ENCODE results near the gene AAK1.
"Not testable (repeated sequence)": the region's sequence is repeated elsewhere in the genome, so short reads cannot be mapped to it uniquely, and the experiment has no call there.

AAK1 gene

GRCh38 chr2:69556008-69556407, 87.5 kb downstream of the AAK1 start:
- peaks cover 11% of the 10 kb centered on the region for H3K27me3 ChIP-seq (ENCODE audit: low read depth, low read length)
- no peaks in the 10 kb centered on the region for H3K9me3 ChIP-seq (ENCODE audit: insufficient read depth, low read length)
- TF ChIP-seq CTCF (IDR thresholded peaks at IDR 0.05; ENCODE audit: low read depth, low read length) (no peak), EZH2phosphoT487 (IDR thresholded peaks at IDR 0.05; ENCODE audit: low read depth) (no peak)
- H2AFZ ChIP-seq (ENCODE audit: low read depth, low read length), result no peak overlapping the region
- no peaks in the 10 kb centered on the region for H3K79me2 ChIP-seq (ENCODE audit: low read length)
- H3K4me3 ChIP-seq (ENCODE audit: low read length), result no peak overlapping the region
- H3K27ac ChIP-seq (ENCODE audit: low read length), result no peak overlapping the region
- H4K20me1 ChIP-seq (ENCODE audit: insufficient read depth, low read length), result no peaks in the 10 kb centered on the region
- H3K36me3 ChIP-seq (replicated peaks; ENCODE audit: low read depth, low read length), result no peaks in the 10 kb centered on the region
- no peak overlapping the region for H3K9ac ChIP-seq (ENCODE audit: low read length)
- no peak overlapping the region for H3K4me2 ChIP-seq (ENCODE audit: low read length)
- 0 out of 2 replicates have a peak, but pooled peaks cover 2% of the 10 kb centered on the region for H3K4me1 ChIP-seq (ENCODE audit: low read length)

GRCh38 chr2:69554981-69555380, 88.6 kb downstream of the AAK1 start:
- Histone ChIP-seq H4K20me1 (ENCODE audit: insufficient read depth, low read length) (no peaks in the 10 kb centered on the region), H3K36me3 (replicated peaks; ENCODE audit: low read depth, low read length) (no peaks in the 10 kb centered on the region), H3K27me3 (ENCODE audit: low read depth, low read length) (peaks cover 1% of the 10 kb centered on the region), H3K4me3 (ENCODE audit: low read length) (no peak overlapping the region), H3K79me2 (ENCODE audit: low read length) (no peaks in the 10 kb centered on the region), H3K4me1 (ENCODE audit: low read length) (no peaks in the 10 kb centered on the region), H3K27ac (ENCODE audit: low read length) (no peak overlapping the region), H3K4me2 (ENCODE audit: low read length) (no peak overlapping the region), H2AFZ (ENCODE audit: low read depth, low read length) (no peak overlapping the region), H3K9me3 (ENCODE audit: insufficient read depth, low read length) (no peaks in the 10 kb centered on the region), H3K9ac (ENCODE audit: low read length) (no peak overlapping the region)
- TF ChIP-seq EZH2phosphoT487 (IDR thresholded peaks at IDR 0.05; ENCODE audit: low read depth) (no peak), CTCF (IDR thresholded peaks at IDR 0.05; ENCODE audit: low read depth, low read length) (no peak)

- no peaks in the 10 kb centered on the region for H3K79me2 ChIP-seq (ENCODE audit: low read length)
- H3K9ac ChIP-seq (ENCODE audit: low read length), result no peak overlapping the region
- H3K27ac ChIP-seq (ENCODE audit: low read length), result no peak overlapping the region
These were observed 89.0 kb downstream of the AAK1 start for GRCh38 chr2:69554568-69554967.

GRCh38 chr2:69553991-69554390, 89.5 kb downstream of the AAK1 start:
- H4K20me1 ChIP-seq (ENCODE audit: insufficient read depth, low read length), result no peaks in the 10 kb centered on the region
- no peaks in the 10 kb centered on the region for H3K36me3 ChIP-seq (replicated peaks; ENCODE audit: low read depth, low read length)
- H3K27me3 ChIP-seq (ENCODE audit: low read depth, low read length), result no peaks in the 10 kb centered on the region
- H3K9me3 ChIP-seq (ENCODE audit: insufficient read depth, low read length), result no peaks in the 10 kb centered on the region
- H3K27ac ChIP-seq (ENCODE audit: low read length), result no peak overlapping the region
- H3K4me3 ChIP-seq (ENCODE audit: low read length), result no peak overlapping the region
- no peaks in the 10 kb centered on the region for H3K4me1 ChIP-seq (ENCODE audit: low read length)
- TF ChIP-seq CTCF (IDR thresholded peaks at IDR 0.05; ENCODE audit: low read depth, low read length) (no peak), EZH2phosphoT487 (IDR thresholded peaks at IDR 0.05; ENCODE audit: low read depth) (no peak)
- H3K79me2 ChIP-seq (ENCODE audit: low read length), result no peaks in the 10 kb centered on the region
- no peak overlapping the region for H3K4me2 ChIP-seq (ENCODE audit: low read length)
- no peak overlapping the region for H2AFZ ChIP-seq (ENCODE audit: low read depth, low read length)
- H3K9ac ChIP-seq (ENCODE audit: low read length), result no peak overlapping the region

More at GRCh38 chr2:69554568-69554967, 89.0 kb downstream of the AAK1 start:
- Histone ChIP-seq H3K27me3 (ENCODE audit: low read depth, low read length) (no peaks in the 10 kb centered on the region), H3K4me2 (ENCODE audit: low read length) (no peak overlapping the region), H3K36me3 (replicated peaks; ENCODE audit: low read depth, low read length) (no peaks in the 10 kb centered on the region), H3K9me3 (ENCODE audit: insufficient read depth, low read length) (no peaks in the 10 kb centered on the region), H3K4me3 (ENCODE audit: low read length) (no peak overlapping the region), H4K20me1 (ENCODE audit: insufficient read depth, low read length) (no peaks in the 10 kb centered on the region), H3K4me1 (ENCODE audit: low read length) (no peaks in the 10 kb centered on the region), H2AFZ (ENCODE audit: low read depth, low read length) (no peak overlapping the region)
- no peak for TF ChIP-seq EZH2phosphoT487 (IDR thresholded peaks at IDR 0.05; ENCODE audit: low read depth)
- no peak for TF ChIP-seq CTCF (IDR thresholded peaks at IDR 0.05; ENCODE audit: low read depth, low read length)

GRCh38 chr2:69550511-69550910, 93.0 kb downstream of the AAK1 start:
- H3K79me2 ChIP-seq (ENCODE audit: low read length); H3K4me1 ChIP-seq (ENCODE audit: low read length); H4K20me1 ChIP-seq (ENCODE audit: insufficient read depth, low read length); H3K4me3 ChIP-seq (ENCODE audit: low read length); H3K9me3 ChIP-seq (ENCODE audit: insufficient read depth, low read length); H3K9ac ChIP-seq (ENCODE audit: low read length); H3K4me2 ChIP-seq (ENCODE audit: low read length); H3K36me3 ChIP-seq (replicated peaks; ENCODE audit: low read depth, low read length); H2AFZ ChIP-seq (ENCODE audit: low read depth, low read length); H3K27me3 ChIP-seq (ENCODE audit: low read depth, low read length); H3K27ac ChIP-seq (ENCODE audit: low read length): not testable (repeated sequence)

All from OCI-LY3 (cell line).